SW 1271 (cell line): Measurements from ENCODE around the gene HDAC5.
"Not testable (repeated sequence)": the region's sequence is repeated elsewhere in the genome, so short reads cannot be mapped to it uniquely, and the experiment has no call there.

Source experiments
- DNase-seq, 2 experiments: peaks; one replicate each; lab custom pipeline; 2025; lab: John Stamatoyannopoulos, UW

HDAC5 gene

GRCh38 chr17:44110823-44111633 lies 12.4 kb downstream of the HDAC5 start:
- DNase-seq: no peak

GRCh38 chr17:44110011-44110686 lies 13.3 kb downstream of the HDAC5 start:
- DNase-seq: no peak

DNA sequence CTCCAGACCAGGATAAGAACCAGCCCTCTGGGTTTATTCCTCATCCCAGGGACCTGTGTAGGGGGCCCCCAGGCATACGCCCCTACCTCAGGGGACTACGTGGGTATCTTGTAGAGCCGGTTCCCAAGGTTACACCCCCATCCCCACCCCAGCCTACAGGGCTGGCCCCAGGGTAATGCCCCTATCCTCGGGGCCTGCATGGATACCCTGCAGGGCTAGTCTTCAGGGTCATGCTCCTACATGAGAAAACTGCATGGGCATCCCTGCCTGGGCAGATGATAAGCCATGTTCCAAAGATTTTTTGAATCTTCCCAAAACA lies 14.2 kb downstream of the HDAC5 start:
- DNase-seq: no peak

DNA sequence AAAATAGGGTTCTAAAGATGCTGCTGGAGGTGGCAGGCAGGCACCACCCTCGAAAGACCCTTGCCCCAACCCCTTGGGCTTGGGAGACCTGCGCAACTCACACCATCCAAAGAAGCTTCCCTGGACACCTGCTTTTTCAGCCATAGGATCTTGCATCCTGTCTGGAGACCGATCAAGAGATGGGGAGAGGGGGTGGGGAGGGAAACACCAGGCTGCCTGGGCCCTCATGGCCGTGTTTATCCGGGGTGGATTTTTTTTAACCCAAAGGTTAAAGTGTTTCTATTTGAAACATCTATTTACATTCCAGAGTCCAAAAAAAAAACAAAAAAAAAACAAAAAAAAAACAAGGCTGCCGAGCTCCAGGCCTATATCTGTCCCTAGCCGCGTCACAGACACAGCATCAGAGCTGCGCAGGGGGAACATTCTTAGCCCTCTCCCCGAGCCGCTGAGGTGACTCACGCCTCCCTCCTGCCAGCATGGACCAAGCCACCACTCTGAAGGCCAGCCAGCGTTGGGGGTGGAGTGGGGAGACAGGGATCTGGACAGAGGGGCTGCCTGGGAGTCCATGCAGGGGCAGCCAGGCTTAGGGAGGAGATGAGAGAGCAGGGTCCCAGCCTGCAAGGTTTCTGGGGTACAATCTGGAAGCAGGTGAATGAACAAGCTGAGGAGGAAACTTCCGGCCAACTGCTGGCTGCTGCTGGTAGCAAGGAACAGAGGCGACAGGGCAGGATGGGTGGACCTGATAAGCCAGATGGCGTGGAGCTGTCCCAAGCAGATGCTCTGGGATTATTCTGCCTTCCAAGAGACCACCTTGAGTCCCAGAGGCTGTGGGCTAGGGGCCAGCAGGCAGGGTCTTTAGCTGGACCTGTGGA lies 14.8 kb downstream of the HDAC5 start:
- peak in 1 of 2 experiments; percentile 28 for DNase-seq

GRCh38 chr17:44106801-44107200 lies 16.6 kb downstream of the HDAC5 start:
- no peak for DNase-seq

- DNase-seq: no peak
Measured at GRCh38 chr17:44105941-44106340, 17.5 kb downstream of the HDAC5 start.

GRCh38 chr17:44105483-44105882 lies 18.0 kb downstream of the HDAC5 start:
- DNase-seq: no peak

DNA sequence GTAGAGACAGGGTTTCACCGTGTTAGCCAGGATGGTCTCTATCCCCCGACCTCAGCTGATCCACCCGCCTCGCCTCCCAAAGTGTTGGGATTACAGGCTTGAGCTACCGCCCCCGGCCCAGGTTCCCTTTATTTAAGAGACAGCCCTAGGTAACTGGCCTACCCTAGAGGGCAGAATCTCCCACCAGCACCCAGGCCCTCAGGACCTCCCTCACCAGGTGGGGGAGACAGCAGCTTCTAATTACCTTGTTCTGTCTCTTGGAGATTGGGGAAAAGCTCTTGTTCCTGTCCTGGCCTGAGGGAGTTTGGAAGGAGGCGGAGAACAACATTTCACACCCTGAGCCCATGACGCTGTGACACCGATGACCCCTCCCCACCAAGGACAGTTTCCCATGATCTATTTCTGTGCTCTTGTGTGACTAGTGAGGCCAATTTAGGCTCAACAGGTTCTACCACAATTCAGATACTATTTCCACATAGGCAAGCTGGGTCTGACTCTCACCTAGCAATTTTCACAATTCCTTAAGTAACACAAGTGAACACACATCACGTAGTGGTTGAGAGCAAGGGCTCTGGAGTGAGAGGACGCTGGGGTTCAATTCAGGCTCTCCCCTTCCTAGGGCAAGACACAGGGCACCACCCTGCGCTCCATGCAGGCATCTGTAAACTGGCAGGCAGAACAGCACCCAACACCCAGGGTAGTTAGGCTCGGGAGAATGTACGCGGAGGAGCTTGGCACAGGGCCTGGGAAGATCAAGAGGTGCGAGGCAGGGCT lies 20.4 kb downstream of the HDAC5 start:
- DNase-seq: no peak

DNA sequence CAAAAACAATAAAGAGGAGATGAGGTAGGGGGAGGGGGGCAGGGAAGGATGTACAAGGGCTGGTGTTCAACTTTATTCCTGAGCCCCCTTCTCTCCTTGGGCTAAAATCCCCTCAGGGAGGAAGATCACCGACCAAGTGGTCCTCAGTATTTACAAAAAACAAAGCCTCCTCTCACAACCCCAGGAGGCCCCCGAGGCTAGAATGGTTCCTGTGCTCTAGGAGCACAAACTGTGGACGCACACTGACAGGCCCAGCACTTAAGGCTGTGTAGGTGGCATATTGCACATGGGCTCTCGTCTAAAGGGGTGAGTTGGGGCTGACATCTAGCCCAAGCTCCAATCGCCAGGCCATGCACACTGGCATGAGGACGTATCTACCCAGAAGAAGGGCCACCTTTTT lies 21.6 kb downstream of the HDAC5 start:
- DNase-seq: not testable (repeated sequence)

DNA sequence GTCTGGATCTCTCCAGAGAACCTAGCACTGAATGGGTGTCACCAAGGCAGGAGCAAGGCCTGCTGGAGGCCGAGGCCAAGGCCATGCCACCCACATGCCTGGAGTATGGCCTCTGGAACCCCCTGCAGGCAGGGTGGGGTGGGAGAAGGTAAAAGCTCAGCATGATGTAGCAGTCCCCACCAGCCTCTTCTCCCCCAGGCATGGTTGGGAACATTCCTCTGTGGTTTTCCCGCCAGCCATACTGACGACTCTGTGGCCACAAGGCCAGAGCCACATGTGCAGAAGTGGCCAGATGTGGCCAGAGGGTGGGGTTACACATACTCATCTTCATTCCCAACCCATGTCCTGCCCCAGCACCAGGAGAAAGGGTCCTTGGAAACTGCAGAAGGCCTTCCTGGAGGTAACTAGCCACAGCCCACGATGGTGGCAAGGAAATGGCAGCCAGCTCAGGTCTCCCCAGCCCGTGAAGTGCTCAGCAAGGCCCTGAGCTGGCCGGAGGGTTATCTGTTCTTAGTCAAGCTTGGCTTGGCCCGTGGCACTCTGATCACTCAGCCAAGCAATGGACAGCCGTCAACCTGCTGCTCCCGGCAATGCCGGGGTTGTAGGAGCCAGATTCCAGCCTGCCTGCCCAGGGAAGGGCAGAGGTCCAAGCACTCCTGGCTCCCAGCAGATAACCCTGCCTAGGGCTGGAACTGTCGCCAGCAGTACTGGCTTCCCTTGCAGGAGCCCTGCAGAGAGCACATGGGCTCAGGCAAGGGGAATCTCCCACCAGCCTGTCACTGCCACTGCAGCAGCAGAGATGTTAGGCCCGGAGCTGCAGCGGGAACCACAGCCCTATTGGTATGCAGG lies 26.1 kb downstream of the HDAC5 start:
- DNase-seq: no peak

DNA sequence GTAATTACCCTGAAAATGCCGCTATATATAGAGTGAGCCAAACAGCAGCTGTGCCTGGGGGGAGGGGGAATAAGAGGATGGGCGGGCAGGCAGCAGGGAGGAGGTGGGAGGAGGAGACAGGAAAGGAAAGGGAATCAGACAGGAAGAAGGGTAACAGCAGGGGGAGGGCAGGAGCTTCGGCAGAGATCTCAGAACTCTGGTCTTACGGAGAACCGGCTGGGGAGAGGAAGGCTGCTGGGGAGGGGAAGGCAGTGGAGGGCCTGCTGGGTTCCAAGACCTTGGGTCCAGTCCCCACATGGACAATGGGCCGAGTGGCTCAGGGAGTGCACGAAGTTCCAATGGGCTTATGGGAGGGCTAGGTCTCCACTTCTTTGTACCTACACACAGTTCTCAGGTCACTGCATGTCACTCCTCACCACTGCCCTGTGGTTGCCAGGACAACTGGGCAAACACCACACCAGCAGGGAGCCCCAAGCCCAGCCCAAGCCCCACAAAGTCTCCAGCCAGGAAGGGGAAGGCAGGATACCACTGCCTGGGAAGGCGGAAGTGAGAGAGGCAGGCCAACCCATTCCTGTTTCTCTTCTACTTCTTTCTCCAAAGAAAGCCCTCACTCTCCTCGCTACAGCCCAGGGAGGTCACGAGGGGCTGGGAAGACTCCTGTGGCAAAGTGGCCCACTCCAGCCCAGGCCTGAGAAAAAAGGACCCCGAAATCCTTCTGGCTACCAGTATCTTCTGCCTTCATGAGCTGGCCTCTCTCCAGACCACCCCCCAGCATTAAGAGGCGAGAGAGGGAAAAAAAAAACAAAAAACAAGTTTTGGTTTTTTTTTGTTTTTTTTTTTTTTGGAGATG lies 27.6 kb downstream of the HDAC5 start:
- DNase-seq: peak; percentile 54 to 89

GRCh38 chr17:44095388-44095646 lies 28.1 kb downstream of the HDAC5 start:
- DNase-seq: no peak

DNA sequence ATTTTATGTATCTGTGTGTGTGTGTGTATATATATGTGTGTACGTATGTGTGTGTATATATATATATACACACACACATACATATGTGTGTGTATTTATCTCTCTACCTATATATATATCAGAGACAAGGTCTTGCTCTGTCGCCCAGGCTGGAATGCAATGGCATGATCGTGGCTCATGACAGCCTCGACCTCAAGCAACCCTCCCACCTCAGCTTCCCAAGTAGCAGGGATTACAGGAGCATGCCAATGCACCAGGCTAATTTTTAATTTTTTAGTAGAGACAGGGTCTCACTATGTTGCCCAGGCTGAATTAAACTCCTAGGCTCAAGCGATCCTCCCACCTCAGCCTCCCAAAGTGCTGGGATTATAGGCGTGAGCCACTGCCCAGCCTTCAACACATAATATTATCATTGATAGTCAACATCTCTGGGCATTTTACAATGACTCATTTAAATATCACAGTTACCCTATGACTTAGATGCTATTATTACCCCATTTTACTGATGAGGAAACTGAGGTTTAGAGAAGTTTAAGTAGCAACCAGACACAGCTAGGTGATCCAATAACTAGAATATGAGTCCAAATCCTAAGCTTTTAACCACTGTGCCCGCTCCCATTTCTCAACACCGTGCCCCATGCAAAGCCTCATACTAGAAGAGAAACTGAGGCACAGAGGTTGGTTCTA lies 28.6 kb downstream of the HDAC5 start:
- no peak for DNase-seq

DNA sequence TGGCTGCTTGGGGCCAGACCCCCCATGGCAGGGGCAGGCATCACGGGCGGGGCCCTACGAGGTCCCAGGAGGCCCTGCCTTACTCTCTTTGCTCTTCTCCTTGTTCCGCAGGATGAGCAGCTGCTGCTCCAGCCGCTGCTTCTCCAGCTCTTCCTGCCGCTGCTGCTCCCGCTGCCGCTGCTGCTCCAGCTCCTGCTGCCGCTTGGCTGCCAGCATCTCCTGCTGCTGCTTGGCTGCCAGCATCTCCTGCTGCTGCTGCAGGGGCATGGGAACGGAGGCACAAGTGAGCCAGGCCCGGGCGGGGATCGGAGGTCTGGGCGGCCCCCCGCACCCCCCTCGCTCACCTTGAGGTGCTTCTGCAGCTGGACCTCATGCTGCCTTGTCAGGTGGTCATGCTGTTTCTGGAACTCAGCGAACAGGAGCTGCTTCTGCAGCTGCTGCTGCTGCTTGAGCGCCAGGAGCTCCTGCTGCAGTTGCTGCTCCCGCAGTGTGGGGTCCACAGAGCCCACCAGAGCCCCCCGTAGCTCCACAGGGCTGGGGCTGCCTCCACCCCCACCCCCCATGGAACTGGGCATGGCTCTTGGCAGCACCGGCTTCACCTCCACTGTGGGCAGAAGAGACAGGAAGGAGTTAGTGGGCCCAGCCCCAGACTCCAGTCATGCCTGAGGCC lies 30.1 kb downstream of the HDAC5 start:
- no peak for DNase-seq

GRCh38 chr17:44092051-44092450 lies 31.4 kb downstream of the HDAC5 start:
- no peak for DNase-seq

GRCh38 chr17:44091200-44091997 lies 32.0 kb downstream of the HDAC5 start:
- DNase-seq: no peak

DNA sequence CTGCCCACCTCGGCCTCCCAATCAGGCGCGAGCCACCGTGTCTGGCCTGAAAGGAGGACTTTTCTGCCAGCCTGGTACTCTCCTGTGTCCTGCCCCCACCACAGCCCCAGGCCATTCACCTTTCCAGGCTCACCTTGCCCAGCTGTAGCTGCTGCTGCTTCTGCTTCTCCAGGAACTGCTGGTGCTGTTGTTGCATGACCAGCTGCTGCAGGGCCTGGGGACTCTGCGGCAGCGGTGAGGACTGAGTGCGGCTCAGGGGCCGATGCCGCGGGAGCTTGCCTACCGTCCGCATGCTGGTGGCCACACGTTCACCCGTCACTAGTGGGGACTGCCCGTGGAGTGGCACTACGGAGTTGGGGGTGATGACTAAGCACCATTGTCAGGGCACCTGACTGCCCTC lies 35.2 kb downstream of the HDAC5 start:
- no peak for DNase-seq

GRCh38 chr17:44087319-44087718 lies 36.1 kb downstream of the HDAC5 start:
- no peak for DNase-seq
